Peyer's patch (tissue), 4 donors: Measurements from ENCODE around the gene AQP9.

Source experiments
- POLR2A ChIP-seq, 2 donors: fragments of 450-650 bp; IDR thresholded peaks; one replicate each; pipeline ENCODE4 v1.5.1; 2017; ENCODE audit warnings: antibody characterized with exemption in 2 of 2, mild to moderate bottlenecking in 2 of 2, moderate library complexity in 2 of 2
- TF ChIP-seq, protein P1 (sequence below), 6 experiments: fragments of 450-650 bp in 4 of 6; fragments of 200-600 bp in 2 of 6; sonication (generic) in 1 of 6; IDR thresholded peaks; one replicate each; pipeline ENCODE4 v1.5.1; 2017 to 2019; ENCODE audit warnings: antibody characterized with exemption in 6 of 6, mild to moderate bottlenecking in 3 of 6, moderate library complexity in 1 of 6

DNA sequence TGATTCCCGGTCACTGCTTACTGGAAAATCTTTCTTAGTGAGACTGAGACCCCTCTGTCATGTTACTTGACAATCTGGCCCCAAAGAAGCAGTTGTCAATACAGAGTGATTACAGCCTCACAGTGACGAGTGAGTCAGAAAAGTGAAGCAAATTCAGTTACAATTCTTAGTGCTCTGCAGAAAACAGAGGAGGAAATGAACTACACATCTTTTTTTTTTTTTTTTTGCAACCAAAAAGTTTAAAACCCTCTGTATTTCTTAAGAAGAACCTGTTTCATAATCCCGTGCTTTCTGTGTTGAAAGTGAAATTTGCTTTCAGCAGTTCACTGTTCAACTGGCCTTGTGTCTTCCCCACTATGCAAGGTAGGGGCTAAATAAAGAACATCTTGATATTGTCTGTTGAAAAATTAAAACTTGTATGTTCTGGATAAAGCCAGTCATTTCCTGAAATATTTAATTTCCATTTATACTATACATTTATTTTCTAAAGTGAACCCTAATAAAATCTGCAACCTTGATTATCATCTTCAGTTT lies 1.9 kb downstream of the AQP9 start:
- TF ChIP-seq, protein P1, sequence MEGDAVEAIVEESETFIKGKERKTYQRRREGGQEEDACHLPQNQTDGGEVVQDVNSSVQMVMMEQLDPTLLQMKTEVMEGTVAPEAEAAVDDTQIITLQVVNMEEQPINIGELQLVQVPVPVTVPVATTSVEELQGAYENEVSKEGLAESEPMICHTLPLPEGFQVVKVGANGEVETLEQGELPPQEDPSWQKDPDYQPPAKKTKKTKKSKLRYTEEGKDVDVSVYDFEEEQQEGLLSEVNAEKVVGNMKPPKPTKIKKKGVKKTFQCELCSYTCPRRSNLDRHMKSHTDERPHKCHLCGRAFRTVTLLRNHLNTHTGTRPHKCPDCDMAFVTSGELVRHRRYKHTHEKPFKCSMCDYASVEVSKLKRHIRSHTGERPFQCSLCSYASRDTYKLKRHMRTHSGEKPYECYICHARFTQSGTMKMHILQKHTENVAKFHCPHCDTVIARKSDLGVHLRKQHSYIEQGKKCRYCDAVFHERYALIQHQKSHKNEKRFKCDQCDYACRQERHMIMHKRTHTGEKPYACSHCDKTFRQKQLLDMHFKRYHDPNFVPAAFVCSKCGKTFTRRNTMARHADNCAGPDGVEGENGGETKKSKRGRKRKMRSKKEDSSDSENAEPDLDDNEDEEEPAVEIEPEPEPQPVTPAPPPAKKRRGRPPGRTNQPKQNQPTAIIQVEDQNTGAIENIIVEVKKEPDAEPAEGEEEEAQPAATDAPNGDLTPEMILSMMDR (IDR thresholded peaks at IDR 0.05) = no peak
- TF ChIP-seq POLR2A (IDR thresholded peaks at IDR 0.05) = no peak
